ENCODE measurements around the gene SP4. TPM values are rescaled to one million over a fixed set of nuclear protein-coding genes. Genes with fewer than 3 reads are reported as not detected.
A peak's percentile ranks its signal among the peaks of the same experiment; 100 is the strongest.

Gene SP4
- total RNA-seq, 1 donor: 40.6 TPM

DNA sequence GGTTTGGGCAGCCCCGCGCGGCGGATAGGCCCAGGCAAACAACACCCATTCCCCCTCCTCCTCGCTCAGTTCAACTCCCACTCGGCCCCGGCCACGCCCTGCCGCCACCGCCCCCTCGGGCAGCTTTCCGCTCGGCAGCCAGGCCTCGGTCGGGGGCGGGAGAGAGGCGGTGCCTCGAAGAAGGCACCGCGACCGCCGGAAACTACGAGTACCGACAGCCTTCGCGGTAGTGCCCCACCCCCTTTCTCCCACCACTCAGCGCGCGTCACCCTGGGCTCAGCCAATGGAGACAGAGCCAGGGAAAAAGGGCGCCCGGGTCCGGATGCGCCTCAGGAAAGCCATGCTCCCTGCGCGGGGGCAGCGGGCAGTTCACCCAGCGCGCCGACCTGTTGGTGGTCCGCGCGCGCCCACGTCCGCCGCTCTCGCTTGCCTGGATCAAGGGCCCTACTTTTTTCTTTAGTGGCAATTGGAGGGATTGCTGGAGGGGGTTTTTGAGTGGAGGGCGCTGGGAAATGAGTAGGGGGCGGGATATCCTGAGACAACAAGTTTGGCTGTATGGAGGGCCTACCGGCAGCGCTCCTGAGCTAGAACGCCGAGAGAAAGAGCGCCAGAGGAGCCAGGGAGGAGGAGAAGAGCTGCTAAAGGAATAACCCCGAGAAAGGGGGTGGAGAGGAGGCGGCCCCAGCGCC, 557 bp upstream of the SP4 start:
- H3K4me1 ChIP-seq (ENCODE audit: insufficient read depth, low read length): peaks cover 38% of the 10 kb centered on the region
- peak overlapping the region; percentile 90 for H3K4me3 ChIP-seq (ENCODE audit: low read length)
- H3K27me3 ChIP-seq (ENCODE audit: insufficient read depth, low read length): no peaks in the 10 kb centered on the region
- no peaks in the 10 kb centered on the region for H3K9me3 ChIP-seq (ENCODE audit: low read depth, low read length)

- no peaks in the 10 kb centered on the region for H3K9me3 ChIP-seq (ENCODE audit: low read depth, low read length)
- H3K4me1 ChIP-seq (ENCODE audit: insufficient read depth, low read length): peaks cover 44% of the 10 kb centered on the region
- peak overlapping the region; percentile 90 for H3K4me3 ChIP-seq (ENCODE audit: low read length)
- H3K27me3 ChIP-seq (ENCODE audit: insufficient read depth, low read length): no peaks in the 10 kb centered on the region
These were observed 717 bp downstream of the SP4 start for GRCh38 chr7:21428659-21428941.

GRCh38 chr7:21429021-21429420, 1.1 kb downstream of the SP4 start:
- no peaks in the 10 kb centered on the region for H3K27me3 ChIP-seq (ENCODE audit: insufficient read depth, low read length)
- no peaks in the 10 kb centered on the region for H3K9me3 ChIP-seq (ENCODE audit: low read depth, low read length)
- H3K4me3 ChIP-seq (ENCODE audit: low read length): peak overlapping the region; percentile 90
- H3K4me1 ChIP-seq (ENCODE audit: insufficient read depth, low read length): peaks cover 44% of the 10 kb centered on the region

DNA sequence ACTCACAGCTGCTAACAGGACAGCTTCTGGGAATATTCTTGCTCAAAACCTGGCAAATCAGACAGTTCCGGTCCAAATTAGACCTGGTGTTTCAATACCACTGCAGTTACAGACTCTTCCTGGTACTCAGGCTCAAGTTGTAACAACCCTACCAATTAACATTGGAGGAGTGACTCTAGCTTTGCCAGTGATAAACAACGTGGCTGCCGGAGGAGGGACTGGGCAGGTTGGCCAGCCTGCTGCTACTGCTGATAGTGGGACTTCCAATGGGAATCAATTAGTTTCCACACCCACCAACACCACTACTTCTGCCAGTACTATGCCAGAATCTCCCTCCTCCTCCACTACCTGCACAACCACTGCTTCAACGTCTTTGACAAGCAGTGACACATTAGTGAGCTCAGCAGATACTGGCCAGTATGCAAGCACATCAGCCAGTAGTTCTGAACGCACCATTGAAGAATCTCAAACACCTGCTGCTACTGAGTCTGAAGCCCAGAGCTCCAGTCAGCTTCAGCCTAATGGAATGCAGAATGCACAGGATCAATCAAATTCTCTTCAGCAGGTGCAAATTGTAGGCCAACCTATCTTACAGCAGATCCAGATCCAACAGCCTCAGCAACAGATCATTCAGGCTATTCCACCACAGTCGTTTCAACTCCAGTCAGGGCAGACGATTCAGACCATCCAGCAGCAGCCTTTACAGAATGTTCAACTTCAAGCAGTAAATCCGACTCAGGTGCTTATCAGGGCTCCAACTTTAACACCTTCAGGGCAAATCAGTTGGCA, 2.1 kb downstream of the SP4 start:
- Histone ChIP-seq H3K9me3 (ENCODE audit: low read depth, low read length) (no peaks in the 10 kb centered on the region), H3K27me3 (ENCODE audit: insufficient read depth, low read length) (no peaks in the 10 kb centered on the region), H3K4me1 (ENCODE audit: insufficient read depth, low read length) (peaks cover 44% of the 10 kb centered on the region), H3K4me3 (ENCODE audit: low read length) (no peak overlapping the region)

DNA sequence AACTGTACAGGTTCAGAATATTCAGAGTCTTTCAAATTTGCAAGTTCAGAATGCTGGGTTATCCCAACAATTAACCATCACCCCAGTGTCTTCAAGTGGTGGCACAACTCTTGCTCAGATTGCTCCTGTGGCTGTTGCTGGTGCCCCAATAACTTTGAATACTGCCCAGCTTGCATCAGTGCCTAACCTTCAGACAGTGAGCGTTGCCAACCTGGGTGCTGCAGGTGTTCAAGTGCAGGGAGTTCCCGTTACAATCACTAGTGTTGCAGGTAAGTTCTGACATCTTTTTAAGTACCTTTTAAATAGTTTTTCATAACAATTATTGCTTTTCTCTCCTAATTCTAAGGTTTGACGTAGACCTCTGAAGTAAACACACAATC, 2.7 kb downstream of the SP4 start:
- Histone ChIP-seq H3K4me3 (ENCODE audit: low read length) (no peak overlapping the region), H3K27me3 (ENCODE audit: insufficient read depth, low read length) (no peaks in the 10 kb centered on the region), H3K9me3 (ENCODE audit: low read depth, low read length) (no peaks in the 10 kb centered on the region), H3K4me1 (ENCODE audit: insufficient read depth, low read length) (peaks cover 44% of the 10 kb centered on the region)

DNA sequence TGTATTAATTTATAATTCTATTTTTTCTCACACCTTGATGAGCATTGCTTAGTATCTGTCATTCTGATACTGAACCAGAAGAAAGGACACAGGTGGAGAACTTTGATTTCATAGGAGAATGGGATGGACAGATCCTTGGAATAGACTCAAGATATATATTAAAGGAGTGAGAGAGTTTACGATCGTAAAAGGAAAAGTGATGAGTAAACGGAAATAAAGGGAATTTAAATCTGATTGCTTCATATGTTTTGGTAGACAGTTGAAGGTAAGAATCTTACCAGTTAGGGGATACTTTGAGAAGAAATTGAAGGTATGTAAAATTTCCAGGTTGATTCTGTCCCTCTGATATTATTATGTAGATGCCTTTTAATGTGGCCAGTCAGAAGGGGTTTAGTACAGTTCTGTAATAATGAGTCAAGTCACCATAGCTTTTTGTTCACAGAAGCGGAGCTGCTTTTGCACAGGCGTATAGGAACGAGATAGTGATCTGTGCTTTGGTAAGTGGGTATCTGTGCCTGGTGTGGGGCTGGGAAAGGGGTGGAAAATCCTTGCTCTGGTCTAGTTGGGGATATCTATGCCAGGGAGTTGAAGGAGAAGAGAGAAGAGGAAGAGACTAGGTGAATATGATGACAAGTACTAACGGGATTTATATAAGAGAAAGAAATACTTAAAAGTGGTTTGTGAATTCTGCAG, 15.4 kb downstream of the SP4 start:
- Histone ChIP-seq H3K9me3 (ENCODE audit: low read depth, low read length) (no peaks in the 10 kb centered on the region), H3K4me3 (ENCODE audit: low read length) (no peak overlapping the region), H3K4me1 (ENCODE audit: insufficient read depth, low read length) (no peaks in the 10 kb centered on the region), H3K27me3 (ENCODE audit: insufficient read depth, low read length) (no peaks in the 10 kb centered on the region)

DNA sequence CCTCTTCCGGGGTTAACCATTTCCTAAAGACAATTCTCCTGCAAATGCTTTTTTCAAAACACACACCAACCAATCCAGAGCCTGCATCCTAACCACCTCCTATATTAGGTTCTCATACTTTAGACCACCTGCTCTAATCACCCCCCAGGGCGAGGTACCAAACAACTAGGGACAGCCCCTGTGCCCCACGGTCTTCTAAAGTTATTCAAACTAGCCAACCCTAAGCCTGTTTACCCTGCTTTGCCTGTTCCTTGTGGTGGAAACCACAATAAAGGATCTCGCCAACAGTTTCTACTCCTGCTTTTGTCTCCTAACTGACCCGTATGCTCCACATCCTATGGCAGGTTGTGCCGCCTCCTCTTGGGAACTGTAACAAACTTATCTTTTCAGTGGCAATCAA, 21.1 kb downstream of the SP4 start:
- Histone ChIP-seq H3K9me3 (ENCODE audit: low read depth, low read length) (peaks cover 9% of the 10 kb centered on the region), H3K27me3 (ENCODE audit: insufficient read depth, low read length) (no peaks in the 10 kb centered on the region), H3K4me1 (ENCODE audit: insufficient read depth, low read length) (no peaks in the 10 kb centered on the region), H3K4me3 (ENCODE audit: low read length) (no peak overlapping the region)

GRCh38 chr7:21450076-21450475, 22.2 kb downstream of the SP4 start:
- H3K4me3 ChIP-seq (ENCODE audit: low read length): no peak overlapping the region

GRCh38 chr7:21450941-21451340, 23.1 kb downstream of the SP4 start:
- Histone ChIP-seq H3K9me3 (ENCODE audit: low read depth, low read length) (peaks cover 16% of the 10 kb centered on the region), H3K27me3 (ENCODE audit: insufficient read depth, low read length) (no peaks in the 10 kb centered on the region), H3K4me1 (ENCODE audit: insufficient read depth, low read length) (no peaks in the 10 kb centered on the region), H3K4me3 (ENCODE audit: low read length) (no peak overlapping the region)

More at GRCh38 chr7:21450076-21450475, 22.2 kb downstream of the SP4 start:
- H3K27me3 ChIP-seq (ENCODE audit: insufficient read depth, low read length): no peaks in the 10 kb centered on the region
- no peaks in the 10 kb centered on the region for H3K4me1 ChIP-seq (ENCODE audit: insufficient read depth, low read length)
- peaks cover 16% of the 10 kb centered on the region for H3K9me3 ChIP-seq (ENCODE audit: low read depth, low read length)

DNA sequence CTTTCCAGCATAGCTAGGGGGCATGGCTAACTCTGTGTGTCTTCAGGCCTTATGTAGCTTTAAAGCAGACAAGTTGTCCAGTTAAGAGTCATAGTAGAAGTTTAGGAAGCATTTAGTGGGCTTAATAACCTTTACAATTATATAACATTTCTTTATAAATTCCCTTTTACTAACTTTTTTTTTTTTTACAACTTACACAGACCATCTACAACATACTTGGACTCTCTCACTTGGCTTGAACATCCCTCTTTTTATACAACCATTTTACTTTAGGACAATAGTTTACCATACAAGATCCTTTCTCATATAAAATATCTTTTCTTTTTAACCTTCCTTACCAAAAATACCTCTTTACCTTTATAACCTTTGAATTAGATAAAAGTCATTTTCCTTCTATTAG, 26.3 kb downstream of the SP4 start:
- Histone ChIP-seq H3K9me3 (ENCODE audit: low read depth, low read length) (peaks cover 16% of the 10 kb centered on the region), H3K27me3 (ENCODE audit: insufficient read depth, low read length) (no peaks in the 10 kb centered on the region), H3K4me1 (ENCODE audit: insufficient read depth, low read length) (peaks cover 12% of the 10 kb centered on the region), H3K4me3 (ENCODE audit: low read length) (no peak overlapping the region)

GRCh38 chr7:21454906-21455305, 27.0 kb downstream of the SP4 start:
- H3K27me3 ChIP-seq (ENCODE audit: insufficient read depth, low read length): no peaks in the 10 kb centered on the region
- peaks cover 12% of the 10 kb centered on the region for H3K4me1 ChIP-seq (ENCODE audit: insufficient read depth, low read length)
- no peak overlapping the region for H3K4me3 ChIP-seq (ENCODE audit: low read length)
- peaks cover 16% of the 10 kb centered on the region for H3K9me3 ChIP-seq (ENCODE audit: low read depth, low read length)

DNA sequence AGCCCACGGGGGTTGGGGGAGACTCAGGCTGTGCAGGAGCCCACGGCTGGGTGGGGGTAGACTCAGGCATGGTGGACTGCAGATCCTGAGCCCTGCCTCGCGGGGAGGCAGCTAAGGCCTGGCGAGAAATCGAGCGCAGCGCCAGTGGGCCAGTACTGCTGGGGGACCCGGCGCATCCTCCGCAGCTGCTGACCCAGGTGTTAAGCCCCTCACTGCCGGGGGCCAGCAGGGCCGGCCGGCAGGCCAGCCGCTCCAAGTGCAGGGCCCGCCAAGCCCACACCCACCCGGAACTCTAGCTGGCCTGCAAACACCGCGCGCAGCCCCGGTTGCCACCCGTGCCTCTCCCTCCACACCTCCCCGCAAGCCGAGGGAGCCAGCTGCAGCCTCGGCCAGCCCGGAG, 33.4 kb downstream of the SP4 start:
- Histone ChIP-seq H3K4me3 (ENCODE audit: low read length) (no peak overlapping the region), H3K27me3 (ENCODE audit: insufficient read depth, low read length) (no peaks in the 10 kb centered on the region), H3K9me3 (ENCODE audit: low read depth, low read length) (no peaks in the 10 kb centered on the region), H3K4me1 (ENCODE audit: insufficient read depth, low read length) (peaks cover 12% of the 10 kb centered on the region)

- peaks cover 12% of the 10 kb centered on the region for H3K4me1 ChIP-seq (ENCODE audit: insufficient read depth, low read length)
- no peaks in the 10 kb centered on the region for H3K9me3 ChIP-seq (ENCODE audit: low read depth, low read length)
- no peaks in the 10 kb centered on the region for H3K27me3 ChIP-seq (ENCODE audit: insufficient read depth, low read length)
- H3K4me3 ChIP-seq (ENCODE audit: low read length): no peak overlapping the region
These were observed 34.2 kb downstream of the SP4 start for GRCh38 chr7:21462081-21462480.

DNA sequence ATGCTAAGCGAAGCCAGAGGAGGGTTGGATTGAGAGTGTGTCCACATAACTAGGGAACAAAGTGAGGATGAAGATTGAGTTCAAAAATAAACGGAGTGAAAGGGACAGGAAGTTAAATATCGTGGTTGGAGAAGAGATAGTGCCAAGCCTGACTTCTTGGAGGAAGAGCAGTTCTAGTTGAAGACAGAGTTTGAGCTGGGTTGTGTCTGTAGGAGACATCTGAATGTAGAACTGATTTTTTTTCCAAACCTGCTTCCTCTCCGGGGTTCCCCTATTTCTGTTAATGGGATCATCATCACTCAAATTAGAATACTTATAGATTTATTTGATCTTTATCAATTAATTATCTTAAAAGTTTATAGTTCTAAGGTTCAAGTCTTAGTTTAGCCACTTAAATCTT, 35.6 kb downstream of the SP4 start:
- Histone ChIP-seq H3K9me3 (ENCODE audit: low read depth, low read length) (no peaks in the 10 kb centered on the region), H3K4me3 (ENCODE audit: low read length) (no peak overlapping the region), H3K27me3 (ENCODE audit: insufficient read depth, low read length) (no peaks in the 10 kb centered on the region), H3K4me1 (ENCODE audit: insufficient read depth, low read length) (peaks cover 6% of the 10 kb centered on the region)

- Histone ChIP-seq H3K9me3 (ENCODE audit: low read depth, low read length) (no peaks in the 10 kb centered on the region), H3K27me3 (ENCODE audit: insufficient read depth, low read length) (no peaks in the 10 kb centered on the region), H3K4me3 (ENCODE audit: low read length) (no peak overlapping the region), H3K4me1 (ENCODE audit: insufficient read depth, low read length) (no peaks in the 10 kb centered on the region)
These were observed 41.1 kb downstream of the SP4 start for GRCh38 chr7:21468969-21469368.

All from mononuclear cell (primary cell).